SK-N-SH treated with all-trans-retinoic acid at 6 μM for 48 hours (cell line): ENCODE measurements around the gene ABCC3.

Experiments
- ATAC-seq: fragments of 200-7000 bp; cut with Tn5 transposase; 3 replicates; pipeline ENCODE4 v1.9.1; 2020; ENCODE audit warnings: mild to moderate bottlenecking, moderate library complexity
- ARNTL ChIP-seq: fragments of 450-650 bp; formaldehyde crosslinking; IDR thresholded peaks from 2 replicates; pipeline ENCODE4 v1.5.0; 2020; ENCODE audit warnings: low read depth, mild to moderate bottlenecking, moderate library complexity, borderline replicate concordance
- BACH2 ChIP-seq: fragments of 250-450 bp; sonication (Bioruptor Pico); IDR thresholded peaks from 2 replicates; pipeline ENCODE4 v1.9.0; 2021; ENCODE audit warnings: mild to moderate bottlenecking, borderline replicate concordance
- CREB5 ChIP-seq: fragments of 250-450 bp; sonication (Bioruptor Pico); IDR thresholded peaks from 2 replicates; pipeline ENCODE4 v1.5.1; 2020; ENCODE audit warnings: low read depth, mild to moderate bottlenecking, moderate library complexity
- CSDC2 ChIP-seq: fragments of 250-450 bp; sonication (Bioruptor Pico); IDR thresholded peaks from 2 replicates; pipeline ENCODE4 v1.5.0; 2020; ENCODE audit warnings: mild to moderate bottlenecking, moderate library complexity
- ESRRG ChIP-seq: fragments of 250-450 bp; sonication (Bioruptor Pico); IDR thresholded peaks from 2 replicates; pipeline ENCODE4 v1.6.1; 2021; ENCODE audit warnings: mild to moderate bottlenecking
- GLIS3 ChIP-seq: fragments of 250-450 bp; sonication (Bioruptor Pico); IDR thresholded peaks from 2 replicates; pipeline ENCODE4 v1.5.0; 2020; ENCODE audit warnings: mild to moderate bottlenecking, moderate library complexity
- ISL1 ChIP-seq: fragments of 250-450 bp; sonication (Bioruptor Pico); IDR thresholded peaks from 2 replicates; pipeline ENCODE4 v2.1.2; 2022; ENCODE audit warnings: mild to moderate bottlenecking, moderate library complexity
- RARB ChIP-seq: fragments of 250-450 bp; sonication (Bioruptor Pico); IDR thresholded peaks from 2 replicates; pipeline ENCODE4 v1.8.0; 2021; ENCODE audit warnings: mild to moderate bottlenecking, moderate library complexity
- SNAI2 ChIP-seq: fragments of 250-450 bp; sonication (Bioruptor Pico); IDR thresholded peaks from 2 replicates; pipeline ENCODE4 v1.5.0; 2020; ENCODE audit warnings: mild to moderate bottlenecking, moderate library complexity
- TCF4 ChIP-seq: fragments of 250-450 bp; sonication (Bioruptor Pico); IDR thresholded peaks from 2 replicates; pipeline ENCODE4 v1.8.0; 2021; ENCODE audit warnings: mild to moderate bottlenecking, moderate library complexity, borderline replicate concordance
- TOX ChIP-seq: fragments of 250-450 bp; sonication (Bioruptor Pico); IDR thresholded peaks from 2 replicates; pipeline ENCODE4 v1.8.0; 2021; ENCODE audit warnings: mild to moderate bottlenecking, moderate library complexity, borderline replicate concordance
- ZC3H10 ChIP-seq: fragments of 250-450 bp; sonication (Bioruptor Pico); IDR thresholded peaks from 2 replicates; pipeline ENCODE4 v1.5.1; 2021; ENCODE audit warnings: mild to moderate bottlenecking, moderate library complexity
- ZFP3 ChIP-seq: fragments of 250-450 bp; sonication (Bioruptor Pico); IDR thresholded peaks from 2 replicates; pipeline ENCODE4 v1.5.0; 2020; ENCODE audit warnings: mild to moderate bottlenecking, moderate library complexity
- ZNF565 ChIP-seq: fragments of 450-650 bp; formaldehyde crosslinking; conservative IDR thresholded peaks from 2 replicates; pipeline ENCODE4 v1.5.0; 2020; ENCODE audit warnings: low read depth, mild to moderate bottlenecking, moderate library complexity
- ZNF70 ChIP-seq: fragments of 450-650 bp; formaldehyde crosslinking; IDR thresholded peaks from 2 replicates; pipeline ENCODE4 v1.5.0; 2020; ENCODE audit warnings: mild to moderate bottlenecking, moderate library complexity
- ZNF8 ChIP-seq: fragments of 450-650 bp; formaldehyde crosslinking; IDR thresholded peaks from 2 replicates; pipeline ENCODE4 v1.5.0; 2020; ENCODE audit warnings: mild to moderate bottlenecking, moderate library complexity
- TF ChIP-seq, protein P1 (sequence below): fragments of 250-450 bp; sonication (Bioruptor Pico); IDR thresholded peaks from 2 replicates; pipeline ENCODE4 v1.5.0; 2020; ENCODE audit warnings: mild to moderate bottlenecking, moderate library complexity
- TF ChIP-seq, protein P2 (sequence below): fragments of 250-450 bp; sonication (Bioruptor Pico); IDR thresholded peaks from 2 replicates; pipeline ENCODE4 v1.8.0; 2020; ENCODE audit warnings: mild to moderate bottlenecking, moderate library complexity, borderline replicate concordance

The ABCC3 gene

GRCh38 chr17:50676065-50676975, 41.6 kb downstream of the ABCC3 start:
- TF ChIP-seq TCF4 (CRISPR knock-in tag): no peak
- no peak for TF ChIP-seq GLIS3 (CRISPR knock-in tag)
- no peak for TF ChIP-seq ZC3H10 (CRISPR knock-in tag)
- no peak for TF ChIP-seq RARB (CRISPR knock-in tag)
- ATAC-seq: no peak

DNA sequence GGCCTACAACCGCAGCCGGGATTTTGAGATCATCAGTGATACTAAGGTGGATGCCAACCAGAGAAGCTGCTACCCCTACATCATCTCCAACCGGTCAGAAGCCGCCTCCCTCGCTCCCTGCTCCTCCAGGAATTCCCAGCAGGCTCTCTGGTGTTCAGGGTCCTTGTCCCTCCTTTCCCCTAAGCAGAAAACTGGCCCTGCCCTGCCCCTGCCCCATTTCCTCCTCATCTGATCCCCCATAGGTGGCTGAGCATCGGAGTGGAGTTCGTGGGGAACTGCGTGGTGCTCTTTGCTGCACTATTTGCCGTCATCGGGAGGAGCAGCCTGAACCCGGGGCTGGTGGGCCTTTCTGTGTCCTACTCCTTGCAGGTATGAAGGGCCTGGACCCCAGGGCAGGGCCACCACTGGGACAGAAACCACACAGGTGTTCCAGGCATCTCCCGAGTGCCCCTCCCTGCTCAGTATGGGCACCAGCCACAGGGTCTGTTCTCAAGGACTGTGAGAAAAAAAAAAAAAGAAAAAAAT, 43.2 kb downstream of the ABCC3 start:
- ATAC-seq: no peak
- no peak for TF ChIP-seq CREB5
- no peak for TF ChIP-seq ZNF565
- no peak for TF ChIP-seq ARNTL (CRISPR knock-in tag)
- TF ChIP-seq SNAI2 (CRISPR knock-in tag): no peak

- TF ChIP-seq, protein P1, sequence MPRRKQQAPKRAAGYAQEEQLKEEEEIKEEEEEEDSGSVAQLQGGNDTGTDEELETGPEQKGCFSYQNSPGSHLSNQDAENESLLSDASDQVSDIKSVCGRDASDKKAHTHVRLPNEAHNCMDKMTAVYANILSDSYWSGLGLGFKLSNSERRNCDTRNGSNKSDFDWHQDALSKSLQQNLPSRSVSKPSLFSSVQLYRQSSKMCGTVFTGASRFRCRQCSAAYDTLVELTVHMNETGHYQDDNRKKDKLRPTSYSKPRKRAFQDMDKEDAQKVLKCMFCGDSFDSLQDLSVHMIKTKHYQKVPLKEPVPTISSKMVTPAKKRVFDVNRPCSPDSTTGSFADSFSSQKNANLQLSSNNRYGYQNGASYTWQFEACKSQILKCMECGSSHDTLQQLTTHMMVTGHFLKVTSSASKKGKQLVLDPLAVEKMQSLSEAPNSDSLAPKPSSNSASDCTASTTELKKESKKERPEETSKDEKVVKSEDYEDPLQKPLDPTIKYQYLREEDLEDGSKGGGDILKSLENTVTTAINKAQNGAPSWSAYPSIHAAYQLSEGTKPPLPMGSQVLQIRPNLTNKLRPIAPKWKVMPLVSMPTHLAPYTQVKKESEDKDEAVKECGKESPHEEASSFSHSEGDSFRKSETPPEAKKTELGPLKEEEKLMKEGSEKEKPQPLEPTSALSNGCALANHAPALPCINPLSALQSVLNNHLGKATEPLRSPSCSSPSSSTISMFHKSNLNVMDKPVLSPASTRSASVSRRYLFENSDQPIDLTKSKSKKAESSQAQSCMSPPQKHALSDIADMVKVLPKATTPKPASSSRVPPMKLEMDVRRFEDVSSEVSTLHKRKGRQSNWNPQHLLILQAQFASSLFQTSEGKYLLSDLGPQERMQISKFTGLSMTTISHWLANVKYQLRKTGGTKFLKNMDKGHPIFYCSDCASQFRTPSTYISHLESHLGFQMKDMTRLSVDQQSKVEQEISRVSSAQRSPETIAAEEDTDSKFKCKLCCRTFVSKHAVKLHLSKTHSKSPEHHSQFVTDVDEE (CRISPR knock-in tag): no peak
- TF ChIP-seq TOX (CRISPR knock-in tag): no peak
- ATAC-seq: no peak
Measured at GRCh38 chr17:50679008-50679544, 44.4 kb downstream of the ABCC3 start.

DNA sequence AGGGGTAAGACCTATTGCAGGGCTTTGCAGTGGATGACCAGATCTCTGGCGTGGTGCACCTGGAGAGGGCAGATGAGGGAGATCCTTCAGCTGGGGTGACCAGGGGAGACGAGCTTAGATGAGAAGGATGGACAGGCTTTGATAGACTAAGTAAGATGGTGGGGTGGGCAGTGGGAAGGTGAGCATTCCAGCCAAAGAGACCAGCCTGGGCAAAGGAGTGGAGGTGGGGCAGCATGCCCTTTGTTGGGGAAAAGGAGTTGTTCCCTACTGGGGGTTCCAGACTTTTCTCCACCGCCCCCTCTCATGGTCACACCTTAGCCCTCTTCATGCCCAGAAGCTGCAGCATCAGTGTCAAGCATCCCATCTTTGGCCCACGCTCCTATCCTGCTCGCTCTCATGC, 45.4 kb downstream of the ABCC3 start:
- no peak for TF ChIP-seq ZNF70 (CRISPR knock-in tag)
- TF ChIP-seq SNAI2 (CRISPR knock-in tag): no peak
- TF ChIP-seq CSDC2 (CRISPR knock-in tag): no peak
- no peak for TF ChIP-seq ZNF8
- TF ChIP-seq, protein P2, sequence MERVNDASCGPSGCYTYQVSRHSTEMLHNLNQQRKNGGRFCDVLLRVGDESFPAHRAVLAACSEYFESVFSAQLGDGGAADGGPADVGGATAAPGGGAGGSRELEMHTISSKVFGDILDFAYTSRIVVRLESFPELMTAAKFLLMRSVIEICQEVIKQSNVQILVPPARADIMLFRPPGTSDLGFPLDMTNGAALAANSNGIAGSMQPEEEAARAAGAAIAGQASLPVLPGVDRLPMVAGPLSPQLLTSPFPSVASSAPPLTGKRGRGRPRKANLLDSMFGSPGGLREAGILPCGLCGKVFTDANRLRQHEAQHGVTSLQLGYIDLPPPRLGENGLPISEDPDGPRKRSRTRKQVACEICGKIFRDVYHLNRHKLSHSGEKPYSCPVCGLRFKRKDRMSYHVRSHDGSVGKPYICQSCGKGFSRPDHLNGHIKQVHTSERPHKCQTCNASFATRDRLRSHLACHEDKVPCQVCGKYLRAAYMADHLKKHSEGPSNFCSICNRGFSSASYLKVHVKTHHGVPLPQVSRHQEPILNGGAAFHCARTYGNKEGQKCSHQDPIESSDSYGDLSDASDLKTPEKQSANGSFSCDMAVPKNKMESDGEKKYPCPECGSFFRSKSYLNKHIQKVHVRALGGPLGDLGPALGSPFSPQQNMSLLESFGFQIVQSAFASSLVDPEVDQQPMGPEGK (CRISPR knock-in tag): no peak
- no peak for TF ChIP-seq GLIS3 (CRISPR knock-in tag)
- TF ChIP-seq ISL1 (CRISPR knock-in tag): no peak
- TF ChIP-seq ARNTL (CRISPR knock-in tag): no peak
- TF ChIP-seq, protein P1 (CRISPR knock-in tag): no peak
- no peak for TF ChIP-seq ZNF565
- no peak for TF ChIP-seq ZFP3
- TF ChIP-seq CREB5: no peak
- TF ChIP-seq ESRRG (CRISPR knock-in tag): no peak
- no peak for TF ChIP-seq TOX (CRISPR knock-in tag)
- TF ChIP-seq BACH2 (CRISPR knock-in tag): no peak
- no peak for ATAC-seq

DNA sequence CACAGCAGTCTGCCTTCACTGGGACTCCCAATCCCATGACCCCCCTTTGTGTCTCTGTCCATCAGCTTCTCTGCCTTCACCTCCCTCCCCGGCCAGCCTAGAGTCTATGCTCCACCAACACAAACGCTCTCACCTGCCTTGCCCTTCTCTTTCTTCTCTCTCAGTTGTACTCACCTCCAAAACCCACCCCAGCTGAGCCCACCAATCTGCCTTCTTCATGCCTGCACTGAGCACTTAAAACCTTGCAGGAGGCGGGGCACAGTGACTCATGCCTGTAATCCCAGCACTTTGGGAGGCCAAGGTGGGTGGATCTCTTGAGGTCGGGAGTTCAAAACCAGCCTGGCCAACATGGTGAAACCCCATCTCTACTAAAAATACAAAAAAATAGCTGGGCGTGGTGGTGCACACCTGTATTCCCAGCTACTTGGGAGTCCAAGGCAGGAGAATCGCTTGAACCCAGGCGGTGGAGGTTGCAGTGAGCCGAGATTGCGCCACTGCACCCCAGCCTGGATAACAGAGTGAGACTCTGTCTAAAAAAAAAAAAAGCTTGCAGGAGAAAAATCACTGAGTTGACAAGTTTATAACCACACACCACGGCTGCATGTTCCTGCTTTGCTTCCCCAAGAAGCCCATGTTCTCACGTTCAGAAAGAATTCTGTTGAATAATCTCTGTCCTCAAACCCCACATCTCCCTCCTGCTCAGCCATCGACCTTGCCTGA, 46.0 kb downstream of the ABCC3 start:
- ATAC-seq: peak; percentile 8; the same call in 2 of the 3 replicates
